ENCODE data around the gene GRID1.

GRCh38 chr10:86103391-86104101, 263.0 kb downstream of the GRID1 start:
- TF ChIP-seq YY1 (IDR thresholded peaks at IDR 0.05; ENCODE audit: insufficient read depth, insufficient read length) (no peak), ZNF274 (IDR thresholded peaks at IDR 0.05; ENCODE audit: low read depth, low read length) (no peak)
